ENCODE measurements around the gene MTRF1L.
A peak's percentile ranks its signal among the peaks of the same experiment; 100 is the strongest.

Gene MTRF1L

GRCh38 chr6:153002613-153003365 lies at the start of gene MTRF1L:
TSS of gene MTRF1L (minus strand) at chr6:153002709. CDS start at chr6:153002685, 24 bp downstream.
- peak; percentile 99 for FAIRE-seq
- peak; percentile 80 for DNase-seq (ENCODE audit: extremely low spot score, insufficient read length, low read depth)

GRCh38 chr6:153051801-153052200 lies 49.3 kb upstream of the MTRF1L start:
- DNase-seq (ENCODE audit: extremely low spot score, insufficient read length, low read depth) (no peak), FAIRE-seq (no peak)

- DNase-seq (ENCODE audit: extremely low spot score, insufficient read length, low read depth) (no peak), FAIRE-seq (no peak)
Measured at GRCh38 chr6:153048631-153049030, 46.1 kb upstream of the MTRF1L start.

- no peak for FAIRE-seq
- no peak for DNase-seq (ENCODE audit: extremely low spot score, insufficient read length, low read depth)
Measured at GRCh38 chr6:153047386-153047785, 44.9 kb upstream of the MTRF1L start.

GRCh38 chr6:153045271-153045670 lies 42.8 kb upstream of the MTRF1L start:
- DNase-seq (ENCODE audit: extremely low spot score, insufficient read length, low read depth): no peak
- FAIRE-seq: no peak

- FAIRE-seq: no peak
- no peak for DNase-seq (ENCODE audit: extremely low spot score, insufficient read length, low read depth)
Measured at GRCh38 chr6:153044295-153044694, 41.8 kb upstream of the MTRF1L start.

GRCh38 chr6:153043719-153044118 lies 41.2 kb upstream of the MTRF1L start:
- FAIRE-seq (no peak), DNase-seq (ENCODE audit: extremely low spot score, insufficient read length, low read depth) (no peak)

GRCh38 chr6:153038378-153039057 lies 36.0 kb upstream of the MTRF1L start:
- no peak for FAIRE-seq
- DNase-seq (ENCODE audit: extremely low spot score, insufficient read length, low read depth): no peak

- DNase-seq (ENCODE audit: extremely low spot score, insufficient read length, low read depth) (no peak), FAIRE-seq (no peak)
Measured at GRCh38 chr6:153034139-153034538, 31.6 kb upstream of the MTRF1L start.

GRCh38 chr6:153032255-153032882 lies 29.9 kb upstream of the MTRF1L start:
- no peak for FAIRE-seq
- no peak for DNase-seq (ENCODE audit: extremely low spot score, insufficient read length, low read depth)

- no peak for FAIRE-seq
- DNase-seq (ENCODE audit: extremely low spot score, insufficient read length, low read depth): no peak
Measured at GRCh38 chr6:153031335-153031955, 28.9 kb upstream of the MTRF1L start.

GRCh38 chr6:153028963-153029362 lies 26.5 kb upstream of the MTRF1L start:
- FAIRE-seq (no peak), DNase-seq (ENCODE audit: extremely low spot score, insufficient read length, low read depth) (no peak)

GRCh38 chr6:153028286-153028685 lies 25.8 kb upstream of the MTRF1L start:
- no peak for DNase-seq (ENCODE audit: extremely low spot score, insufficient read length, low read depth)
- FAIRE-seq: no peak

- no peak for FAIRE-seq
Measured at GRCh38 chr6:153027480-153027879, 25.0 kb upstream of the MTRF1L start.

GRCh38 chr6:153024709-153025017 lies 22.2 kb upstream of the MTRF1L start:
- FAIRE-seq: no peak
- no peak for DNase-seq (ENCODE audit: extremely low spot score, insufficient read length, low read depth)

More at GRCh38 chr6:153027480-153027879, 25.0 kb upstream of the MTRF1L start:
- DNase-seq (ENCODE audit: extremely low spot score, insufficient read length, low read depth): no peak

GRCh38 chr6:153023977-153024708 lies 21.6 kb upstream of the MTRF1L start:
- DNase-seq (ENCODE audit: extremely low spot score, insufficient read length, low read depth): no peak
- FAIRE-seq: peak; percentile 90

- DNase-seq (ENCODE audit: extremely low spot score, insufficient read length, low read depth): no peak
- FAIRE-seq: no peak
Measured at GRCh38 chr6:153018355-153018754, 15.8 kb upstream of the MTRF1L start.

- no peak for DNase-seq (ENCODE audit: extremely low spot score, insufficient read length, low read depth)
- FAIRE-seq: no peak
Measured at GRCh38 chr6:153016846-153017245, 14.3 kb upstream of the MTRF1L start.

GRCh38 chr6:153015094-153015640 lies 12.7 kb upstream of the MTRF1L start:
- DNase-seq (ENCODE audit: extremely low spot score, insufficient read length, low read depth): no peak
- no peak for FAIRE-seq

GRCh38 chr6:153013438-153013837 lies 10.9 kb upstream of the MTRF1L start:
- FAIRE-seq (no peak), DNase-seq (ENCODE audit: extremely low spot score, insufficient read length, low read depth) (no peak)
